Fibroblast of villous mesenchyme (primary cell): Measurements from ENCODE around the gene ZNF181. TPM values are rescaled to one million over a fixed set of nuclear protein-coding genes. Genes with fewer than 3 reads are reported as not detected.
A peak's percentile ranks its signal among the peaks of the same experiment; 100 is the strongest.

ENCODE experiments used
- DNase-seq: peaks from one replicate; pipeline ENCODE4 v3.0.0-alpha.2; 2010; ENCODE audit warnings: low read depth
- H3K4me3 ChIP-seq: 2 replicates; pipeline ENCODE4 v1.5.1; 2011; ENCODE audit warnings: low read depth, mild to moderate bottlenecking, low read length
- CTCF ChIP-seq: IDR thresholded peaks from 2 replicates; pipeline ENCODE4 v1.5.1; 2012; ENCODE audit warnings: low read depth, mild to moderate bottlenecking, low read length; ENCODE audit not compliant: insufficient read depth
- total RNA-seq: library from RNA; depleted of rRNA; stranded (reverse); fragments of >200 nt; gene quantifications from 2 replicates; pipeline ENCODE4 v1.2.3, GENCODE V29; 2012

Gene ZNF181
- total RNA-seq, 1 donor = 14.7 TPM

- TF ChIP-seq CTCF = no peak
- no peak for DNase-seq
- H3K4me3 ChIP-seq = no peak overlapping the region
These were observed 26.4 kb upstream of the ZNF181 start for GRCh38 chr19:34707661-34708060.

GRCh38 chr19:34711890-34712289, 22.2 kb upstream of the ZNF181 start:
- TF ChIP-seq CTCF = no peak
- no peak overlapping the region for H3K4me3 ChIP-seq
- no peak for DNase-seq

- peak; percentile 89 for DNase-seq
- no peak overlapping the region for H3K4me3 ChIP-seq
- peak; percentile 66 for TF ChIP-seq CTCF
These were observed 21.4 kb upstream of the ZNF181 start for GRCh38 chr19:34712395-34713261.

- no peak for TF ChIP-seq CTCF
- no peak for DNase-seq
- H3K4me3 ChIP-seq = no peak overlapping the region
These were observed 20.8 kb upstream of the ZNF181 start for GRCh38 chr19:34713262-34713637.

- no peak overlapping the region for H3K4me3 ChIP-seq
- TF ChIP-seq CTCF = no peak
- DNase-seq = no peak
These were observed 18.7 kb upstream of the ZNF181 start for GRCh38 chr19:34715357-34715756.

- no peak overlapping the region for H3K4me3 ChIP-seq
- DNase-seq = no peak
- TF ChIP-seq CTCF = no peak
These were observed 11.7 kb upstream of the ZNF181 start for GRCh38 chr19:34722353-34722752.

GRCh38 chr19:34725400-34725799, 8.6 kb upstream of the ZNF181 start:
- H3K4me3 ChIP-seq = no peak overlapping the region
- no peak for DNase-seq
- no peak for TF ChIP-seq CTCF
